ENCODE measurements around the gene CFAP126.
A peak's percentile ranks its signal among the peaks of the same experiment; 100 is the strongest.
"Not testable (repeated sequence)": the region's sequence is repeated elsewhere in the genome, so short reads cannot be mapped to it uniquely, and the experiment has no call there.

Gene CFAP126

GRCh38 chr1:161367684-161368400, at the start of gene CFAP126:
Gene CFAP126 (minus strand): TSS chr1:161367876. CDS start chr1:161367868, 8 bp downstream.
- DNase-seq = no peak

DNA sequence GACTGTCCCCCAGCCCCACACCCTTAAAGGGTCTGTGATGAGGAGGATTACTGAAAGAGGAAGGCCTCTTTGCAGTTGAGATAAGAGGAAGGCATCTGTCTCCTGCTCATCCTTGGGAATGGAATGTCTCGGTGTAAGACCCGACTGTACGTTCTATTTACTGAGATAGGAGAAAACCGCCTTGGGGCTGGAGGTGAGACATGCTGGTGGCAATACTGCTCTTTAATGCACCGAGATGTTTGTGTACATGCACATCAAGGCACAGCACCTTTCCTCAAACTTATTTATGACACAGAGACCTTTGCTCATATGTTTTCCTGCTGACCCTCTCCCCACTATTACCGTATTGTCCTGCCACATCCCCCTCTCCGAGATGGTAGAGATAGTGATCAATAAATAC, 45.4 kb upstream of the CFAP126 start:
- DNase-seq = not testable (repeated sequence)

GRCh38 chr1:161410636-161410970, 42.9 kb upstream of the CFAP126 start:
- DNase-seq = not testable (repeated sequence)

DNA sequence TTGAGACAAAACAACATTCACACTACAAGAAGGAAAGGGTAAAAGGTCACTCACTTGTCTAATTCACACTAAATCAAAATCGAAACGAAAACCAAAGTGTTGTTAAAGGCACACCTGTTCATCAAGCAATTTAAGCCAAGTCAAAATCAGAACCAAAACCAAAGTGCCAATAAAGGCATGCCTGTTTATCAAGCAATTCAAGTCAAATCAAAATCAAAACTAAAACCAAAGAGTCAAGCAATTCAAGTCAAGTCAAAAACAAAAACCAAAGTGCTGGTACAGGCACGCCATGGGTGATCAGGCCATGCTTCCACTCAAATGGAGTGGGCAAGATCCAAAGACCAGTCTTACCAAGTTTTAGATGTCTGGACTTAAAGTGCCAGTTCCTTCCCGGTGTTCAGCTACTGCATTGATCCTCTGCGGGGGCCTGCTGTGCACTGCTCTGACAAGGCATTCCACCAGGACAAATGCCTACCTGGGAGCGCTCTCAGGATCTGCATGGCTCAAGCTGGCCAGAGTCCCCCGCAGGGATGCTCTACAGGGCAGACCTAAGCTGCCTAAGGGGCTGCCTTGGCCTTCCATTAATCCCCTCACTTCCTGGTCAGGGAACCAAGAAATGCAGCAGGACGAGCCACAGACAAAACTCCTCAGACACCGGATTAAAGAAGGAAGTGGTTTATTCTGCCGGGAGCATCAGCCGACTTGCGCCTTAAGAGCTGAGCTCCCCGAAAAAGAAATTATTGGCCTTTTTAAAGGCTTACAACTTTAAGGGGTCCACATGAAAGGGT, 42.4 kb upstream of the CFAP126 start:
- DNase-seq = not testable (repeated sequence)

- DNase-seq = no peak
Observed at GRCh38 chr1:161408429-161409052, 40.9 kb upstream of the CFAP126 start.

DNA sequence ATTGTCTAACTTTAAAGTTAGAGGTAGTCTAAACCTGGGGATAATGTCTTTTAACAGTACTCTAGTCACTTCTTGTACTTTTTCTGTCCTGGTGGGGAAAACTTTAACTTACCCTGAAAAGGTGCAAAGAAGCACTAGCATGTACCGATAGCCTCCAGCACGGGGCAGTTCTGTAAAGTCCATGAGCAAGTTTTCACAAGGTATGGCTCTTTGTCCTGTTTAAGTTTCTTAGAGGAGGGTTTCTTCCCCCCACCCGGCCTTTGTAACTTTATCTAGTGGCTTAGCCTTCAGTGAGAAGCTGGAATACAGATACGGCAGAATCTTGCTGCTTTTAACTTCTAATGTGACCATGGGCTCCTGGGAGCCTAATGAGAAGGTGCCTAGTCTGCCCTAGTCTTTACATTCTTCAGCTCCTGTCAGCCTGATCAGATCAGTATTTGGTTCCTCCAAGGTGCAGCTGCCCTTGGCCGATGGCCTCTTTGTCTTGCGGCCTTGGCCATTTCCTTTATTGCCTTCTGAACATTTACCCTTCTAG, 39.8 kb upstream of the CFAP126 start:
- no peak for DNase-seq

DNA sequence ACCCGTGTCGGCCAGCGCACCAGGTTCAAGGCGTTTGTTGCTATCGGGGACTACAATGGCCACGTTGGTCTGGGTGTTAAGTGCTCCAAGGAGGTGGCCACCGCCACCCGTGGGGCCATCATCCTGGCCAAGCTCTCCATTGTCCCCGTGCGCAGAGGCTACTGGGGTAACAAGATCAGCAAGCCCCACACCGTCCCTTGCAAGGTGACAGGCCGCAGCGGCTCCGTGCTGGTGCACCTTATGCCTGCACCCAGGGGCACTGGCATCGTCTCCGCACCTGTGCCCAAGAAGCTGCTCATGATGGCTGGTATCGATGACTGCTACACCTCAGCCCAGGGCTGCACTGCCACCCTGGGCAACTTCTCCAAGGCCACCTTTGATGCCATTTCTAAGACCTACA, 38.9 kb upstream of the CFAP126 start:
- not testable (repeated sequence) for DNase-seq

DNA sequence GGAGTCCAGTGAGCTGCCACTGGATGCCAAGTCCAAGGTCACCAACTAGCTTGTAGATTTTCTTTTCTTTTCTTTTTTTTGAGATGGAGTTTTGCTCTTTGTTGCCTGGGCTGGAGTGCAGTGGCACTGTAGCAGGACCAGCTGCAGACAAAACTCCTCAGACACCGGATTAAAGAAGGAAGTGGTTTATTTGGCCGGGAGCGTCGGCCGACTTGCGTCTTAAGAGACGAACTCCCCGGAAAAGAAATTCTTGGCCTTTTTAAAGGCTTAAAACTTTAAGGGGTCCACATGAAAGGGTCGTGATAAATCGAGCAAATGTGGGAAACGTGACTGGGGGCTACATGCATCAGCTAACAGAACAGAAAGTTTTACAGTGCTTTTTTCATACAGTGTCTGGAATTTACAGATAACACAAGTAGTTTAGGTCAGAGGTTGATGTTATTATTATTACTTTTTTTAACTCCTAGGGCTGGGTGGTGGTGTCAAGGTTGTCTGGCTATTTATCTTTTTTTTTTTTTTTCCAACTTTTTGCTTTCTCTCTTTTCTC, 36.4 kb upstream of the CFAP126 start:
- DNase-seq = no peak

DNA sequence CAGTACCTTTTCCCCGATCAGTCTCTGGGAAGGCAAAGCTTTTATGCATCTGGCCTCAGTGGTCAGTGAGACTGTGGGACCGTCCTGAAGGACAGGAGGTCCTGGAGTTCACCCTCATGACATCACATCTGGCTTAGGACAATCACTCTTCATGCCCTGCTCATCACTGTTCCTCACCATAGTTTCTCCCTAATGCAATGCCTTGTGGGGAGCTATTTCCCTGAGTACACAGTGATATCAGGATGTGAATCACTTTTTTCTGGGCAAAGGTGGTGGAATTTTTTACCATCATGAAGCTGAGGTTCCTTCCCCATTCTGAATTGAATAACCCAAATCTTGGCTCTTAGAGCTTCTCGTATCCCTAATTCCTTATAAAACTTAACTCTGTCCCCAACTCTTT, 34.8 kb upstream of the CFAP126 start:
- DNase-seq = no peak

- DNase-seq = peak; percentile 60
Observed at GRCh38 chr1:161399257-161399998, 31.8 kb upstream of the CFAP126 start.

DNA sequence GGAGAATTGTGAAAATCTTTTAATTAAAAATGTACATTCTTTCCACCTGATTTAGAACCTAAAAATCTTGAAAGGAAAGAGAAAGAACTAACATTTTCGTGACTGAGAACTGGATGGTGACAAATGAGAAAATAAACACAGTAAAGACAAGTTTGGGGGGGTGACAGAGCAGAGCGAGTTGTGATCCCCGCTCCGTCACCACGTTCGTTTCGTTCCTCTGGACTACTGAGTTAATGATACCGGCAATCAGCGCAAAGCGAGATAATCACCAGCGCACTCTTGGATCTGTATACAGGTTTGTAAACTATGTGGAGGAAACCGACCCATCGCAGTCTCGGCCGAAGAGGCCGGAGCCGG, 31.2 kb upstream of the CFAP126 start:
- DNase-seq = no peak

GRCh38 chr1:161397038-161397437, 29.4 kb upstream of the CFAP126 start:
- DNase-seq = not testable (repeated sequence)

DNA sequence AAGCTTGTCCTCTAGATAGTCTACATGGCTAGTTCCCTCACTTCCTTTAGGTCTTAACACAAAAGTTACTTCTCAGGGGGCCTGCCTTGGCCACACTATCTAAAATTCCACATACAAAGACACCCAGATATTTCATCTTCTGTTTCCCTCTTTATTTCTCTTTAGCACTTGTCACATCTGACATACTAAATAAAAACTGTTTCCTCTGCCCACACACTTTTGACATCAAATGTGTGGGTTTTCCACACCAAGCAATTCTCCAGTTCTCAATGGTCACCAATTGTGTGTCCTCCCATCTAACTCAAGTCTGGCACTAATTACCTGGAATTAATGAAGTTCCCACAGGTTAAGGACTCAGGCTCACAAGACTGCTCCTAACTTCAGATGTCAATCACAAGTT, 25.5 kb upstream of the CFAP126 start:
- no peak for DNase-seq

DNA sequence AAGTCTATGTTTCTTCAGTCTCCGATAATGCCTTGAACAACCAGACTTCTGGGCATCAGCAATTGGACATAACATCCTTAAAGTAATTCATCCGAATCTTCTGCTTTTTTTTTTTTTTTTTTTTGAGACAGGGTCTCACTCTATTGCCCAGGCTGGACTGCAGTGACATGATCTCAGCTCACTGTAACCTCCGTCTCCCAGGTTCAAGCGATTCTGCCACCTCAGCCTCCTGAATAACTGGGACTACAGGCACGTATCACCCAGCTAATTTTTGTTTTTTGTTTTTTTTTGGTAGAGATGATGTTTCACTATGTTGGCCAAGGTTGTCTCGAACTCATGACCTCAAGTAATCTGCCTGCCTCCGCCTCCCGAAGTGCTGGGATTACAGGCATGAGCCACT, 23.9 kb upstream of the CFAP126 start:
- DNase-seq = no peak

GRCh38 chr1:161391136-161391535, 23.5 kb upstream of the CFAP126 start:
- DNase-seq = not testable (repeated sequence)

DNA sequence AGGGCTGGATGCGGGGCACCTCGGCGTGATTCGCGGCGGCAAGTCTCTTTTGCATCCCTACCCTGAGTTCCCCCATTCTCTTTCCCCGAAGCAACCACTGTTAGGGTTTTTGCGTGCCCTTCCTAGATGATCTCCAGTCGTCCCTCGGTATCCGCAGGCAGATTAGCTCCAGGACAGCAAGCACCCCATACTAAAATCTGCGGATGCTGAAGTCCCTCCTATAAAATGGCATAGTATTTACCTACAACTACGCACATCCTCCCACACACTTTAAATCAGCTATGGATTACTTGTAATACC, 22.8 kb upstream of the CFAP126 start:
- no peak for DNase-seq

GRCh38 chr1:161389691-161390558, 22.2 kb upstream of the CFAP126 start:
- DNase-seq = peak; percentile 83

GRCh38 chr1:161389158-161389557, 21.5 kb upstream of the CFAP126 start:
- not testable (repeated sequence) for DNase-seq

- DNase-seq = no peak
Observed at GRCh38 chr1:161388639-161389038, 21.0 kb upstream of the CFAP126 start.

DNA sequence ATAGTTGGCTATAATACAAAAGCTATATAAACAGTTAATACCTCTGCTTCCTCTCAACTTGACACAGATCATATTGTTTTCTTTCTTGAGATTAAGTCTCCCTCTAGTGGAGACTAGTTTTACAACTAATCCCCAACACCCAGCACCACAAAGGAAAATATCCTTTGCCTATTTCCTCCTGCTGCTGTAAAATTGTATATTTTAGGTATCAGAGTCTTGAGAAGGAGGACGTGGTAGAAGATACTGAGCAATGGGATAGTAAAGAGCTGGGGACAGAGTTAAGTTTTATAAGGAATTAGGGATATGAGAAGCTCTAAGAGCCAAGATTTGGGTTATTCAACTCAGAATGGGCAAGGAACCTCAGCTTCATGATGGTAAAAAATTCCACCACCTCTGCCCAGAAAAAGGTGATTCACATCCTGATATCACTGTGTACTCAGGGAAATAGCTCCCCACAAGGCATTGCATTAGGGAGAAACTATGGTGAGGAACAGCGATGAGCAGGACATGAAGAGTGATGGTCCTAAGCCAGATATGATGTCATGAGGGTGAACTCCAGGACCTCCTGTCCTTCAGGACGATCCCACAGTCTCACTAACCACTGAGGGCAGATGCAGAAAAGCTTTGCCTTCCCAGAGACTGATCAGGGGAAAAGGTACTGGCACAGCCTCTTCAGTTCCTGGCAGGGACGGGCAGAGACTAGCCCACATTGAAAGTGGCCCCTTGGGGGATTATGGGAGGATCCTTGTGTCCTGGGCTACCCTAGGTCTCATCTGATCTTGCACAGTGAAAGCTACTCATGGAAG, 14.7 kb upstream of the CFAP126 start:
- peak; percentile 6 for DNase-seq

DNA sequence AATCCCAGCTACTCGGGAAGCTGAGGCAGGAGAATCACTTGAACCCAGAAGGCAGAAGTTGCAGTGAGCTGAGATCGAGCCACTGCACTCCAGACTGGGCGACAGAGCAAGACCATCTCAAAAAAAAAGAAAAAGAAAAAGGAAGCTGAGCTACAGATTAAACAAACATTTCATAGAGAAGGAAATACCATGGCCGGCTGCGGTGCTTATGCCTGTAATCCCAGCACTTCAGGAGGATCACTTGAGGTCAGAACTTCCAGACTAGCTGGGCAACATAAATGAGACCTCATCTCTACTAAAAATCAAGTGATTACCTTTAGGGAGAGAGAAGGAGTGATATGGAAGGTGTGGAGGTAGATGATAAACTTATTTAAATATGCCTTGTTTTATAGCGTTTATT, 14.0 kb upstream of the CFAP126 start:
- DNase-seq = no peak
